ENCODE results near the gene LHFPL4. TPM values are rescaled to one million over a fixed set of nuclear protein-coding genes. Genes with fewer than 3 reads are reported as not detected.

Gene LHFPL4
- total RNA-seq, 1 experiment from 2014 or later: not detected

DNA sequence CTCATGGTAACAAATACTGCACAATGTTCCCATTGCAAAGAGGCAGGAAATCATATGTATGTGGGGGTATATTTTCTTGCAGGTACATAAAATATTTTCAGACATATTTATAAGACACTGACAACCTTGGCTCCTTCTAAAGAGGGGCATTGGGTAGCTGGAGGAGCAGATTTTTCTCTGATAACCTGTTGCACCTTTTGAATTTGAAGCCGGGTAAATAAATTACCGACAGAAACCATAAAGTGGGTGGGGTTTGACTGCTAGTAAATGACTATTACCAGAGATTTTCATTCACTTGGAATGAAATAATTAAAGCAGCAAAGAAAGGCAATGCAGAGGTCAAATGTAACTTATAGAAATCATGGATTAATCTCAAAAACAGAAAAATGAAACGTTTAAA is 19.2 kb downstream of the LHFPL4 start:
- BruUV-seq (replicated peaks): no TSS peak
- Histone ChIP-seq H3K9me2 (ENCODE audit: insufficient read depth) (no peaks in the 10 kb centered on the region), H3K4me3 (no peak overlapping the region), H3K27ac (no peak overlapping the region), H3K36me3 (ENCODE audit: low read depth) (no peaks in the 10 kb centered on the region), H3K79me2 (ENCODE audit: low read depth) (no peaks in the 10 kb centered on the region), H3K9me3 (ENCODE audit: insufficient read depth, low read depth) (no peaks in the 10 kb centered on the region), H3F3A (ENCODE audit: insufficient read depth, low read depth) (no peaks in the 10 kb centered on the region), H2AFZ (no peak overlapping the region), H3K4me2 (no peak overlapping the region), H4K20me1 (ENCODE audit: insufficient read depth) (no peaks in the 10 kb centered on the region), H3K4me1 (replicated peaks; ENCODE audit: insufficient read depth) (no peaks in the 10 kb centered on the region), H3K27me3 (ENCODE audit: insufficient read depth, low read depth) (peaks cover 97% of the 10 kb centered on the region)
- CTCF ChIA-PET: no interaction called here
- intact Hi-C loops (cut with micrococcal nuclease; ENCODE audit: unreplicated experiment): no loop called here
- no peak for DNase-seq
- TF ChIP-seq EZH2 (IDR thresholded peaks at IDR 0.05; ENCODE audit: low read depth): no peak
- POLR2A ChIA-PET (ENCODE audit: unreplicated experiment): no interaction called here

DNA sequence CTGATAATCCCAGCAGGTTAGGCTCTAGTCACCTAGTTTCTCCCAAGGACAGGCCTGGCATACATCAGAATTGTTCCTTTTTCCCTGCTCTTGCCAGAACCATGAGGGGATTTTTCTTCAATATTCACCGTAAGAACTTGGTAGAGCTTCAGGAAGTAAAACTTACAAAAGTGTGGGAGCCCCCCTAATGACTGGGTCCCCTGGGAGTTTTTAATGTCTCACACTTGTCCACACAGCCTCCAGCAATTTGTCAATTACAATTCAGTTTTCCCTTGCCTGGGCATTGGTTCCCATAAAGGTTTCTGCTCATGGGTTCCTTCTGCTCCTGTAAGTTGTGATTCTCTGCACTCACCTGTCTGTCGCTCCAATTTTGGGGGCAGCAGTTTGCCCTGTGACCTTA is 28.5 kb downstream of the LHFPL4 start:
- TF ChIP-seq EZH2 (IDR thresholded peaks at IDR 0.05; ENCODE audit: low read depth): no peak
- TF ChIP-seq, protein P1, sequence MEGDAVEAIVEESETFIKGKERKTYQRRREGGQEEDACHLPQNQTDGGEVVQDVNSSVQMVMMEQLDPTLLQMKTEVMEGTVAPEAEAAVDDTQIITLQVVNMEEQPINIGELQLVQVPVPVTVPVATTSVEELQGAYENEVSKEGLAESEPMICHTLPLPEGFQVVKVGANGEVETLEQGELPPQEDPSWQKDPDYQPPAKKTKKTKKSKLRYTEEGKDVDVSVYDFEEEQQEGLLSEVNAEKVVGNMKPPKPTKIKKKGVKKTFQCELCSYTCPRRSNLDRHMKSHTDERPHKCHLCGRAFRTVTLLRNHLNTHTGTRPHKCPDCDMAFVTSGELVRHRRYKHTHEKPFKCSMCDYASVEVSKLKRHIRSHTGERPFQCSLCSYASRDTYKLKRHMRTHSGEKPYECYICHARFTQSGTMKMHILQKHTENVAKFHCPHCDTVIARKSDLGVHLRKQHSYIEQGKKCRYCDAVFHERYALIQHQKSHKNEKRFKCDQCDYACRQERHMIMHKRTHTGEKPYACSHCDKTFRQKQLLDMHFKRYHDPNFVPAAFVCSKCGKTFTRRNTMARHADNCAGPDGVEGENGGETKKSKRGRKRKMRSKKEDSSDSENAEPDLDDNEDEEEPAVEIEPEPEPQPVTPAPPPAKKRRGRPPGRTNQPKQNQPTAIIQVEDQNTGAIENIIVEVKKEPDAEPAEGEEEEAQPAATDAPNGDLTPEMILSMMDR (conservative IDR thresholded peaks at IDR 0.05): no peak
- Histone ChIP-seq H3K79me2 (ENCODE audit: low read depth) (no peaks in the 10 kb centered on the region), H3K27ac (no peak overlapping the region), H3K27me3 (ENCODE audit: insufficient read depth, low read depth) (peaks cover 61% of the 10 kb centered on the region), H2AFZ (no peak overlapping the region), H3F3A (ENCODE audit: insufficient read depth, low read depth) (no peaks in the 10 kb centered on the region), H3K4me1 (replicated peaks; ENCODE audit: insufficient read depth) (no peaks in the 10 kb centered on the region), H3K9me3 (ENCODE audit: insufficient read depth, low read depth) (no peaks in the 10 kb centered on the region), H3K4me2 (no peak overlapping the region), H4K20me1 (ENCODE audit: insufficient read depth) (no peaks in the 10 kb centered on the region), H3K4me3 (no peak overlapping the region), H3K9me2 (ENCODE audit: insufficient read depth) (no peaks in the 10 kb centered on the region), H3K36me3 (ENCODE audit: low read depth) (no peaks in the 10 kb centered on the region)
- intact Hi-C loops (cut with micrococcal nuclease; ENCODE audit: unreplicated experiment): no loop called here
- DNase-seq: no peak
- CTCF ChIA-PET: no interaction called here
- BruUV-seq (replicated peaks): no TSS peak
- POLR2A ChIA-PET (ENCODE audit: unreplicated experiment): no interaction called here

DNA sequence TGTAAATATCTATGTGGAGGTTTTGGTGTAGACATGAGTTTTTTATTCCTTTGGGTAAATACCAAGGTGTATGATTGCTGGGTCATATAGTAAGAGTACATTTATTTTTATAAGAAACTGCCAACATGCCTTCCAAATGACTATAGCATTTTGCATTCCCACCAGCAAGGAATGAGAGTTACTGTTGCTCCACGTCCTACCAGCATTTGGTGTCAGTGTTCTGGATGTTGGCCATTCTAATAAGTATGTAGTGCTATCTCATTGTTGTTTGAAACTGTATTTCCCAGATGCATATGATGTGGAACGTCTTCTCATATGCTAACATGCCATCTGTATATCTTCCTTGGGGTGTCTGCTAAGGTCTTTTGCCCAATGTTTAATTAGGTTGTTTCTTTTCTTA is 38.7 kb downstream of the LHFPL4 start:
- Histone ChIP-seq H3K27ac (no peak overlapping the region), H3K4me2 (no peak overlapping the region), H3K27me3 (ENCODE audit: insufficient read depth, low read depth) (peaks cover 19% of the 10 kb centered on the region; the same call in 1 of the 2 replicates), H3K4me1 (replicated peaks; ENCODE audit: insufficient read depth) (no peaks in the 10 kb centered on the region), H3F3A (ENCODE audit: insufficient read depth, low read depth) (no peaks in the 10 kb centered on the region), H3K79me2 (ENCODE audit: low read depth) (no peaks in the 10 kb centered on the region), H4K20me1 (ENCODE audit: insufficient read depth) (no peaks in the 10 kb centered on the region), H3K36me3 (ENCODE audit: low read depth) (no peaks in the 10 kb centered on the region), H2AFZ (no peak overlapping the region), H3K9me3 (ENCODE audit: insufficient read depth, low read depth) (no peaks in the 10 kb centered on the region), H3K4me3 (no peak overlapping the region), H3K9me2 (ENCODE audit: insufficient read depth) (no peaks in the 10 kb centered on the region)
- intact Hi-C loops (cut with micrococcal nuclease; ENCODE audit: unreplicated experiment): no loop called here
- TF ChIP-seq, protein P1 (conservative IDR thresholded peaks at IDR 0.05): no peak
- TF ChIP-seq EZH2 (IDR thresholded peaks at IDR 0.05; ENCODE audit: low read depth): no peak
- ChIA-PET POLR2A (ENCODE audit: unreplicated experiment) (no interaction called here), CTCF (no interaction called here)
- BruUV-seq (replicated peaks): no TSS peak
- DNase-seq: no peak

DNA sequence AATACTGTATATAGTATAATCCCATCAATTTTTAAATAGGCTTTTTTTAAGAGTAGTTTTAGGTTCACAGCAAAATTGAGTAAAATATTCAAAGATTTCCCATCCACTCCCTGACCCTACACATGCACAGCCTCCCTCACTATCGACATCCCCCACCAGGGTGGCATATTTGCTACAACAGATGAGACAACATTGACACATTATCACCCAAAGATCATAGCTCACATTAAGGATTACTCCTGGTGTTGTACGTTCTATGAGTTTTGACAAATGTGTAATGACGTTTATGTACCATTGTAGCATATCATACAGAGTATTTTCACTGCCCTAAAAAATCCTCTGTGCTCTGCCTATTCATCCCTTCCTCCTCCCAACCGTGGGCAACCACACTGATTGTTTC is 39.3 kb downstream of the LHFPL4 start:
- no peaks in the 10 kb centered on the region for H3K9me2 ChIP-seq (ENCODE audit: insufficient read depth)

More for the DNA sequence above, 39.3 kb downstream of the LHFPL4 start:
- ChIA-PET POLR2A (ENCODE audit: unreplicated experiment) (no interaction called here), CTCF (no interaction called here)
- Histone ChIP-seq H3K4me3 (no peak overlapping the region), H3K9me3 (ENCODE audit: insufficient read depth, low read depth) (no peaks in the 10 kb centered on the region), H3K4me1 (replicated peaks; ENCODE audit: insufficient read depth) (no peaks in the 10 kb centered on the region), H4K20me1 (ENCODE audit: insufficient read depth) (no peaks in the 10 kb centered on the region), H3K79me2 (ENCODE audit: low read depth) (no peaks in the 10 kb centered on the region), H3K27ac (no peak overlapping the region), H3K36me3 (ENCODE audit: low read depth) (no peaks in the 10 kb centered on the region), H3F3A (ENCODE audit: insufficient read depth, low read depth) (no peaks in the 10 kb centered on the region), H2AFZ (no peak overlapping the region), H3K27me3 (ENCODE audit: insufficient read depth, low read depth) (peaks cover 25% of the 10 kb centered on the region), H3K4me2 (no peak overlapping the region)
- no TSS peak for BruUV-seq (replicated peaks)
- intact Hi-C loops (cut with micrococcal nuclease; ENCODE audit: unreplicated experiment): no loop called here
- TF ChIP-seq, protein P1 (conservative IDR thresholded peaks at IDR 0.05): no peak
- no peak for TF ChIP-seq EZH2 (IDR thresholded peaks at IDR 0.05; ENCODE audit: low read depth)
- DNase-seq: no peak

All from PC-9 (cell line).